ENCODE results near the gene ZNF653. TPM values are rescaled to one million over a fixed set of nuclear protein-coding genes. Genes with fewer than 3 reads are reported as not detected.

The ZNF653 gene
- total RNA-seq, 1 experiment from 2014 or later, result 21.8 TPM

DNA sequence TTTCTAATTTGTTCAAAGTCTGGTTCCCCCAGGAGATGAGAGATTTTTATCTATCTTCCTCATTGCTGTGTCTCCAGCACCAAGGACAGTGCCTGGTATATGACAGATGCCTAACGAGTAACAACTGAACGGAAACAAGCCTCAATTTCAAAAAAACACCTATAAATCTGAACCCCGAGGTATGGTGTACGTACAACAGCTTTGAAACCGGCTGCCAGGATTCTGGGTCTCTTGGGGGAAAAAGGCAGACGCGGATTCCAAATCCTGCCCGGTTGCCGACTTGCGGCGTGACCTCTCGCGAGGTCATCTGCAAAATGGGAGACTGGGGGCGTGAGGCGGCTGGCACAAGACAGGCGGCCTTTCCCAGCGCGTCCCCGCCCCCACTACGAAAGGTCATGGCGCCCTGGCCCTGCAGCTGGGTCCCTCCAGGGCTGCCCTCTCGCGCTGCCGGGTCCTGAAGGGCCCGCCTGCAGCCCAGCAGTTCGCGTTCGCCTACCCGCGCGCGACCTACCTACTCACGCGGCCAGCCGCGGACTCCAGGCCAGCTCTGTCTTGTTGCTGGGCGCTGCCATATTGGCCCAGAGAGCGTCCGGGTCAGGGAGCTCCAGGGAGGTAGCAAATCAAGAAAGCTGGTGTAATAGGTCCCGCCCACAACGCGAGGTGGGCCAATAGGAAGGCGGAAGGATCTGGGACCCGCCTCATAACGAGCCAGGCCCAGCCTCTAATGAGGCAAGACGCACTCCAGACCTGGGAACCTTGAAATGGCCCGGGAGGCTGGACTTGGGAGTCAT, 23.1 kb upstream of the ZNF653 start, which contains the start of gene ECSIT:
ECSIT (minus strand) TSS at position 584 of the 791 bp plus-strand sequence. CDS start 9,964 bp downstream, outside the sequence.
- peak; percentile 99 for DNase-seq (ENCODE audit: low spot score)
- in situ Hi-C loops (cut with HindIII; ENCODE audit: low sequenced_read_pairs), result no loop called here

DNA sequence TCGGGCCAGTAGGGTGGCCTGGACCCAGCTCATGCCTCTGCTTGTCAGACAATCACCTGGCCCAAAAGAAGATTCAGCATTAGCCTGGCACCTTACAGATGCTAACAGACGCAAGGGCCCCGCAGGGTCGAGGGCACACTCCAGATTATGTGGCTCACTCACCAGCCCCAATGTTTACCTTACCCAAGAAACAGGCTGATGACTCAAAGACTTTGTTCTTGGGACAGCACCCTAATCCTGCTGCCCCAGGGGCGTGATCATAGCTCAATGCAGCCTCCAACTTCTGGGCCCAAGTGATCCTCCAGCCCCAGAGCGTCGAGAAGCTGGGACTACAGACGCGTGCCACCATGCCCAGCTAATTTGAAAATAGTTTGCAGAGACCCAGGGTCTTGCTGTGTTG, 13.5 kb upstream of the ZNF653 start:
- no peak for DNase-seq (ENCODE audit: low spot score)
- in situ Hi-C loops (cut with HindIII; ENCODE audit: low sequenced_read_pairs), result no loop called here

- in situ Hi-C loops (cut with HindIII; ENCODE audit: low sequenced_read_pairs), result no loop called here
- DNase-seq (ENCODE audit: low spot score), result no peak
Observed at GRCh38 chr19:11513946-11514345, 8.3 kb upstream of the ZNF653 start.

- no peak for DNase-seq (ENCODE audit: low spot score)
- in situ Hi-C loops (cut with HindIII; ENCODE audit: low sequenced_read_pairs), result no loop called here
Observed at GRCh38 chr19:11510444-11510843, 4.8 kb upstream of the ZNF653 start.

DNA sequence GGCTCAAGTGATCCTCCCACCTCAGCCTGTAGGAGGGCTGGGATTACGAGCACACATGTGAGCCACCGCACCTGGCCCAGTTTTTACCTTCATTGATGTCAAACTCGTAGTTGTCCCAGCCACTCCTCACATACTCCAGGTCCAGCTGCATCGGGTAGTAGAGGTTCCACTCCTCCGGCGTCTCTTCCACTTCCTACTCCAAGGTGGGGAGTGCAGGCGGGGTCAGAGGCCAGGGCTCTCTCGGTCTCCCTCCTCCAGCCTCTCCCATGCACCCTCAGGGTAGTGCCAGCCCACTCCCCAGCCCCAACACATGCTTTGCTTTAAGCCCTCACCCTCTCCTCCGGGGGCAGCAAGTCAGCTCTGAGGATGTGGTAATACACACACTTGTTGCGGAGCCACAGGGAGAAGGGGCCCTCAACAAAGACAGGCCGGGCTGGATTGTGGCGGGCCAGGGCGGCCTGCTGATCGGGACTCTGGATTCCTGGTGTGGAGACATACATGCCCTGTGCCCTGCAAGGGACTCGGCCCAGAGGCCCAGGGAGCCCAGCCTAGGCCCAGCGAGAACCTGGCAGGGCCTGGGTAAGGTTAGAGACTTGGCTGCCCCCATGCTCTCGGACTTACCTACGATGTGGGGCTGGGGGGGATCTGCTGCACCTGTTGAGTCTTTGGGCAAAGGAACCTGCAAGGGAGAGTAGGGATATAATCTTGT, 1.9 kb upstream of the ZNF653 start:
- no peak for DNase-seq (ENCODE audit: low spot score)
- in situ Hi-C loops (cut with HindIII; ENCODE audit: low sequenced_read_pairs), result no loop called here

GRCh38 chr19:11506967-11507366, 1.3 kb upstream of the ZNF653 start:
- in situ Hi-C loops (cut with HindIII; ENCODE audit: low sequenced_read_pairs), result no loop called here
- no peak for DNase-seq (ENCODE audit: low spot score)

DNA sequence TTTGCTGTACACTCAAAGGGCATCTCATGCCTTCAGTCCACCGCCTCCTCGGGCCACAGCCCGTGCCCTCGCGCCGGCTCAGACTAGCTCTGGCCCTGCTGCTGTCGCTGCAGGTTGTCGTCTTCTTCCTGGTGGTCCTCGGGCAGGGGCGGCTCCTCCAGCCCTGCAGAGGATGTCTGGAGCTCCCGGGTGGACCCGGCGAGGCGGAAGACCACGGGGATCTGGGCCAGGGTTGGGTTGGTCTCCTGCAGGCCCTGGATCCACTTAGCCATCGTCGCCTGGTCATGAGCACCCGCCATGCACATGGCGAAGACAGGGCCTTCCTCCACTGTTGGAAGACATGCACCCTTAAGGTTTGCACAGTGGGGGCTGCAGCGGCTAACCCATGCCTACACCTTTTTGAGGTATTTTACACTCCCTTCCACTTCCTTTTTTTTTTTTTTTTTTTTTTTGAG, 489 bp upstream of the ZNF653 start:
- in situ Hi-C loops (cut with HindIII; ENCODE audit: low sequenced_read_pairs), result no loop called here
- DNase-seq (ENCODE audit: low spot score), result no peak

DNA sequence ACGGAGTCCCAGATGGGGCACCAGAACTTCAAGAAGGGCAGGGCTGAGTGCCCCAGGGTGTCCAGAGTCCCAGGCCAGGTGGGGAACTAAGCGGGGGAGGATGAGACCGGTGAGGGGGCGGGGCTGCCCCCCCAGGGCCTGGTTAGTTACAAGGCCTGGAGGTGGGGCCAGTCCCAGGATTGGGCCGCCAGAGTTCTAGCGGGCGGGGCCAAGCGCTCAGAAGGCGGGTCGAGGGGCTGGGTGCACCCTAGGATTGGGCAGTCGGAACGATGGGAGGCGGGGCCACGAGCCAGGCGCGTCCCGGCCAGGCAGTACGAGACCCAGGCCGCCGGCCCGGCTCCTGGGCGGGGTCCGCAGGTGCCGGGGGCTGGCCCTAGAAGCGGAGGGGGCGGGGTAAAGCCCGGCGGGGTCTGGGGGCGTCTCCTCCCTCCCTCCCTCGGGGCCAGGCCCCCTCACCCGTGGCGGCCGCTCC, 571 bp downstream of the ZNF653 start:
- in situ Hi-C loops (cut with HindIII; ENCODE audit: low sequenced_read_pairs), result no loop called here
- DNase-seq (ENCODE audit: low spot score), result peak; percentile 98

- in situ Hi-C loops (cut with HindIII; ENCODE audit: low sequenced_read_pairs), result no loop called here
- DNase-seq (ENCODE audit: low spot score), result no peak
Observed at GRCh38 chr19:11504502-11505031, 1.1 kb downstream of the ZNF653 start.

DNA sequence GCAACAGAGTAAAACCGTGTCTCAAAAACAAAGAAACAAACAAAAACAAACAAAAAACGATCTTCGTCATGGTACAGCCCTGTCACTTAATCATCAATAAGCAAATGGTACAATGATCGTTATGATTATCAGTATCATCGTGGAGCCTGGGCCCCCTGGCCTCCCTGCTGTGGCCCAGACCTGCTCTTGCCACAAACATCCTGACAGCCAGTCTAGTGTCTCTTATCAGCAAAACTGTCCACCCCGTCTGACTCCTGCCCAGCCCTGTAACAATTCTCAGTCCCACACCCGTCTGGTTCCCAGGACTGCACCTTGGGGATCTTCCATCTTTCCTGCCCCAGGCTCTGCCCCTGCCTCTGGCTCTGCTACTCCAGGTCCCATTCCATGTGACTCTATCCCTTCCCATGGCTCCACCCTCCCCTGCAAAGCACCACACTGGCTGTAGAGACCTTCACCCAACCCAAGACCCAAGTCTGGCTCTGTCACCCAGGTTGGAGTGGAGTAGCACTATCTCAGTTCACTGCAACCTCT, 5.7 kb downstream of the ZNF653 start:
- in situ Hi-C loops (cut with HindIII; ENCODE audit: low sequenced_read_pairs), result no loop called here
- DNase-seq (ENCODE audit: low spot score), result no peak

- DNase-seq (ENCODE audit: low spot score), result no peak
Observed at GRCh38 chr19:11499220-11499726, 6.4 kb downstream of the ZNF653 start.

GRCh38 chr19:11496391-11497163, 9.1 kb downstream of the ZNF653 start:
- in situ Hi-C loops (cut with HindIII; ENCODE audit: low sequenced_read_pairs), result no loop called here

More at GRCh38 chr19:11499220-11499726, 6.4 kb downstream of the ZNF653 start:
- in situ Hi-C loops (cut with HindIII; ENCODE audit: low sequenced_read_pairs), result no loop called here

DNA sequence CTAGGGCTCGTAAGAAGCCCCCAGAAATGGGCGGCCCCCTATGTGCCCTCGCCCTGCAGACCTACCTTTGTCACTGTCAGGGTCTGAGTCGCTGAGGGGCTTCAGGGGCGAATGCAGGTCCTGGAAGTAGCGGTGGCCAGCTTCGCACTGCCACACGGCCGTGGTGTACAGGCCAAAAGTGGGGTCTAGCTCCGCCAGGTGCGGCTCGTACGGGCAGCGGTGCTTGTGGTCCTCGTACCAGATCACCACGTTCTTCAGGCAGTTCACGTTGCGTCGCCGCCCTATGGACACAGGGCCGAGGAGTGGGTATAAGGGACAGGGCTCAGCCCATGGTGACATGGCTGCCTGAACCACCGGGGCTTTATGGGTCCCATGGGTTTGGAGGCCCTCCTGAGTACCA, 9.8 kb downstream of the ZNF653 start:
- in situ Hi-C loops (cut with HindIII; ENCODE audit: low sequenced_read_pairs), result no loop called here
- DNase-seq (ENCODE audit: low spot score), result no peak

More at GRCh38 chr19:11496391-11497163, 9.1 kb downstream of the ZNF653 start:
- no peak for DNase-seq (ENCODE audit: low spot score)

DNA sequence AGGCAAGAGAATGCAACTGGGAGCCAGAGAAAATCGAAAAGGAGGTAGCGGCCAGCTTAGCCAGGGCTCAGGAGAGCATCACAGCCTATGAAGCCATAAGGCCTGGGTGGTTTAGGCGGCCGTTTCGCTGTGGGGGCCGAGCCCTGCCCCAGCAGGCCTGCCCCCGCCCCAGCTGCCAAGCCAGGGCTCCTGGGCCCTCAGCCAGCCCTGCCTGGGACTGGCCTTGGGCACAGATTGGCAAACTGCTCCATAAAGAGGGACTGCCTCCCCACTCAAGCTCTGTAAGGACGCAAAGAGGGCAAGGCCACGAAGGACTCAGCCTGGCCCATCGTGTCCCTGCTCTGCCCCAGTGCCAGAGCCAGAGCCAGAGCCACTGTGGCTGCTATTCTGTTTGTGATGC, 10.2 kb downstream of the ZNF653 start:
- peak; percentile 95 for DNase-seq (ENCODE audit: low spot score)
- in situ Hi-C loops (cut with HindIII; ENCODE audit: low sequenced_read_pairs), result no loop called here

DNA sequence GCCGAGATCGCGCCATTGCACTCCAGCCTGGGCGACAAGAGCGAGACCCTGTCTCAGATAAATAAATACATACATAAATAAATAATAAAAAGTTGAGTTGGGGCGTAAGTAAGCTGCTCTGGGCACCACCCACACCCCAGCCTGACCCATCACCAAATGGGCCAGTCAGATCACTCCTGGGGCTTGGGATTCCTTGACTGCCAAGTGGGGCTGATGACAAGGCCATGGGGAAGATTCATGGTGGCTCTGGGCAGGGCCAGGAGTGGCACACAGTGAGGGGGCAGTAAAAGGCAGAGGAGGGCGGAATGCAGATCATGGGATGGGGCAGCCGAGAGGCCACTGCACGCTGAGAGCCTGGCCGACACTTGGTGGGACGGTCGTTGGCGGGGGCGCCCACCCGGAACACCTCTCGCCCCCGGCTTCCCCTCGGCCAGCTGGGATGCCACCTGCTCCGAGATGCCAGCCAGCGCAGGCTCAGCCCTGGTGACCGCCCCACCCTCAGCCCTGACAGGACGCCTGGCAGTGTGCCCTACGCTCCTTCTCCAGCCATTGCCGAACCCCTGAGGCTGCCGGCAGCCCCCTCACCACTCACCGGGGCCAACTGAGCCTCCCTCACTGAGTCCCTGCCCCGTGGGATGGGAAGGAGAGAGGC, 10.9 kb downstream of the ZNF653 start:
- in situ Hi-C loops (cut with HindIII; ENCODE audit: low sequenced_read_pairs), result no loop called here
- peak; percentile 87 for DNase-seq (ENCODE audit: low spot score)

DNA sequence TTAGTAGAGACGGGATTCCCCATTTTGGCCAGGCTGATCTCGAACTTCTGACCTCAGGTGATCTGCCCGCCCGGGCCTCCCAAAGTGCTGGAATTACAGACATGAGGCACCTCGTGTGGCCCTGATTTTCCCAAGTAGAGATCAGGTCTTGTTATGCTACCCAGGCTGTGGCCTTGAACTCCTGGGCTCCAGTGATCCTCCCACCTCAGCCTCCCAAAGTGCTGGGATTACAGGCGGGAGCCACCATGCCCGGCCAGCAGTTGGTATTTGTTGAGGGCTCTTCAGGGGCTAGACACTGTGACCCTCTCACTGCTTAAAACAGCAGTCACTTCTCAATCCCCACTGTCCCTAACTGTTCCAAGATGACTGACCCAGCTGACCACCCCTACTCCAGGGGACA, 16.3 kb downstream of the ZNF653 start:
- in situ Hi-C loops (cut with HindIII; ENCODE audit: low sequenced_read_pairs), result no loop called here

GRCh38 chr19:11486661-11487503, 18.8 kb downstream of the ZNF653 start:
- in situ Hi-C loops (cut with HindIII; ENCODE audit: low sequenced_read_pairs), result no loop called here
- no peak for DNase-seq (ENCODE audit: low spot score)

More for the DNA sequence above, 16.3 kb downstream of the ZNF653 start:
- DNase-seq (ENCODE audit: low spot score), result no peak

Data from G401 (cell line).